Measurements from ENCODE around the gene APEH. TPM values are rescaled to one million over a fixed set of nuclear protein-coding genes. Genes with fewer than 3 reads are reported as not detected.

The APEH gene
- total and polyA plus RNA-seq, 9 of the 15 experiments (the other 6 are each of a cell fraction or from before 2014, with no cell fraction given) = 70.9 to 177 (median 117) TPM

GRCh38 chr3:49689046-49689907, 15.1 kb downstream of the APEH start, which contains the start of the genes MST1 and RNF123 (continued):
- TF ChIP-seq AFF1 (IDR thresholded peaks at IDR 0.05; ENCODE audit: low read depth in 1 of 2, partially characterized antibody in 2 of 2) (no peak), HOXB6 (CRISPR knock-in tag; IDR thresholded peaks at IDR 0.05; ENCODE audit: borderline replicate concordance) (no peak), ZZZ3 (IDR thresholded peaks at IDR 0.05) (no peak), SP1 (CRISPR knock-in tag; IDR thresholded peaks at IDR 0.05) (no peak), RFX5 (IDR thresholded peaks at IDR 0.05; ENCODE audit: low read depth, low read length) (no peak), THRA (IDR thresholded peaks at IDR 0.05) (no peak), ZNF124 (CRISPR knock-in tag; IDR thresholded peaks at IDR 0.05) (no peak), KDM1A (IDR thresholded peaks at IDR 0.05) (no peak), DLX4 (CRISPR knock-in tag; IDR thresholded peaks at IDR 0.05) (no peak), SIN3B (IDR thresholded peaks at IDR 0.05; ENCODE audit: low read depth) (peak; percentile 80), ZBTB7A (IDR thresholded peaks at IDR 0.05; ENCODE audit: borderline replicate concordance, control insufficient read depth, low read depth, low read length) (peak; percentile 12; the same call in 1 of the 2 replicates), TFE3 (CRISPR knock-in tag; IDR thresholded peaks at IDR 0.05) (no peak), NUFIP1 (IDR thresholded peaks at IDR 0.05; ENCODE audit: partially characterized antibody) (no peak), TAF9B (IDR thresholded peaks at IDR 0.05; ENCODE audit: partially characterized antibody) (no peak), XRCC4 (IDR thresholded peaks at IDR 0.05; ENCODE audit: extremely low read depth, insufficient read depth, insufficient read length) (no peak), SMC3 (conservative IDR thresholded peaks at IDR 0.05; ENCODE audit: insufficient read depth, low read depth, low read length) (no peak), PCBP2 (IDR thresholded peaks at IDR 0.05; ENCODE audit: low read depth, low read length, poor library complexity, severe bottlenecking) (no peak), SAP30 (IDR thresholded peaks at IDR 0.05; ENCODE audit: borderline replicate concordance, insufficient read depth, low read depth, low read length, poor library complexity, severe bottlenecking) (peak; percentile 66), NFYB (IDR thresholded peaks at IDR 0.05; ENCODE audit: extremely low read depth, insufficient read length) (no peak)
